ENCODE measurements around the gene NEAT1. TPM values are rescaled to one million over a fixed set of nuclear protein-coding genes. Genes with fewer than 3 reads are reported as not detected.

The NEAT1 gene
- total RNA-seq, 4 donors from 2014 or later: 42.8 to 181 (median 96.0) TPM

DNA sequence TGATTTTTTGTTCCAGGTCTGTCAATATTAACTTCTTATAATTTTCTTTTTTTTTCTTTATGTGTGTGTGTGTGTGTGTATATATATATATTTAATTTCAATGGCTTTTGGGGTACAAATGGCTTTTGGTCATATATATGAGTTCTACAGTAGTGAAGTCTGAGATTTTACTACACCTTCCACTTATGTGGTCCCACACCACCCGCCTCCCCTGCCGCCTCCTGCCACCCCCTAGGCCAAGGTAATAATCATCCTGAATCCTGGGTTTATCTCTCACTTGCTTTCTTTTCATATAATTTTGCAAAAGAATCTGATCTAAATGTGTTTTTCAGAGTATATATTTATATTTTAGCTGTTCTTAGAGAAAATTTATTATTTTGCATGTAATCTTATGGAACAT, 11.1 kb downstream of the NEAT1 start:
- Histone ChIP-seq H3K4me3 (no peak overlapping the region), H3K9me3 (no peaks in the 10 kb centered on the region), H3K4me1 (peaks cover 72 to 99% (median 97%) of the 10 kb centered on the region in 4 donors), H3K27me3 (no peaks in the 10 kb centered on the region), H3K36me3 (peaks cover 36 to 86% (median 50%) of the 10 kb centered on the region in 4 donors), H3K27ac (replicated peaks in 1 of 4) (peak overlapping the region; percentile 6 to 99 (median 50))
- TF ChIP-seq, protein P1, sequence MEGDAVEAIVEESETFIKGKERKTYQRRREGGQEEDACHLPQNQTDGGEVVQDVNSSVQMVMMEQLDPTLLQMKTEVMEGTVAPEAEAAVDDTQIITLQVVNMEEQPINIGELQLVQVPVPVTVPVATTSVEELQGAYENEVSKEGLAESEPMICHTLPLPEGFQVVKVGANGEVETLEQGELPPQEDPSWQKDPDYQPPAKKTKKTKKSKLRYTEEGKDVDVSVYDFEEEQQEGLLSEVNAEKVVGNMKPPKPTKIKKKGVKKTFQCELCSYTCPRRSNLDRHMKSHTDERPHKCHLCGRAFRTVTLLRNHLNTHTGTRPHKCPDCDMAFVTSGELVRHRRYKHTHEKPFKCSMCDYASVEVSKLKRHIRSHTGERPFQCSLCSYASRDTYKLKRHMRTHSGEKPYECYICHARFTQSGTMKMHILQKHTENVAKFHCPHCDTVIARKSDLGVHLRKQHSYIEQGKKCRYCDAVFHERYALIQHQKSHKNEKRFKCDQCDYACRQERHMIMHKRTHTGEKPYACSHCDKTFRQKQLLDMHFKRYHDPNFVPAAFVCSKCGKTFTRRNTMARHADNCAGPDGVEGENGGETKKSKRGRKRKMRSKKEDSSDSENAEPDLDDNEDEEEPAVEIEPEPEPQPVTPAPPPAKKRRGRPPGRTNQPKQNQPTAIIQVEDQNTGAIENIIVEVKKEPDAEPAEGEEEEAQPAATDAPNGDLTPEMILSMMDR (IDR thresholded peaks at IDR 0.05): no peak
- no peak for TF ChIP-seq EP300 (IDR thresholded peaks at IDR 0.05)
- TF ChIP-seq POLR2A (IDR thresholded peaks at IDR 0.05; ENCODE audit: low read depth): no peak
- no peak for TF ChIP-seq POLR2AphosphoS5 (IDR thresholded peaks at IDR 0.05)
- DNase-seq (ENCODE audit: extremely low spot score): no peak
- 90% methylated on average over 2 of the region's 2 CpGs for WGBS
- intact Hi-C loops (cut with DNase I): no loop called here

DNA sequence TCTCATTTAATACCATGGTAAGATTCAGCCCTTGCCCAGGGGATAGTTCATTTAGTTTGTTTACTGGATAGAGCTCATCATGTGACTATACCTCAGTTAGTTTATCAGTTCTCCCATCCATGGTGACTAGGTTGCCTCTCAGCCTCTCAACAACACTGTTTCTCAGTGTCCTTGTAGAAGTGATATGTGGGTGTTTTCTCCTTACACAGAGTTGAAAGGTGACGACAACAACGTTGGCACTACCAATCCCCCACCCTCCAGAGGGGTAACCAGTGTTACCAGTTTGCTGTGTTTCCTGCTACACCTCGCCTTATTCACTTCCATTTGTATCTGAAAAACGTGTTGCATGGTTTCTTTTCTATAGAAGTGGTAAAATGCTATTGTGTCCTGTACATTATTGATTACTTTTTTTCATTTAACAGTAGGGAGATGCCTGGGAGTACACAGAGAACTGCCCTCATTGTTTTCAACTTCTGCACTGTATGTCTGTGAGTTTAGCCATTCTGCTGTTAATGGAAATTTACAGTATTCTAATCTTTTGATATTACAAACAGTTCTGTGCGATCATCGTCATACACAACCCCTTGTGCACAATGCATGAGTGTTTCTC, 11.6 kb downstream of the NEAT1 start:
- intact Hi-C loops (cut with DNase I): no loop called here
- peak overlapping the region; percentile 6 to 99 (median 50) for H3K27ac ChIP-seq (replicated peaks in 1 of 4)
- H3K27me3 ChIP-seq: no peaks in the 10 kb centered on the region
- peaks cover 36 to 91% (median 55%) of the 10 kb centered on the region in 4 donors for H3K36me3 ChIP-seq
- H3K9me3 ChIP-seq: no peaks in the 10 kb centered on the region
- WGBS: 64% methylated on average over 6 of the region's 6 CpGs
- DNase-seq (ENCODE audit: extremely low spot score): peak; percentile 64
- no peak for TF ChIP-seq EP300 (IDR thresholded peaks at IDR 0.05)
- peak; percentile 37 to 82 for TF ChIP-seq POLR2AphosphoS5 (IDR thresholded peaks at IDR 0.05)
- H3K4me1 ChIP-seq: peaks cover 70 to 99% (median 97%) of the 10 kb centered on the region in 4 donors
- no peak overlapping the region for H3K4me3 ChIP-seq

DNA sequence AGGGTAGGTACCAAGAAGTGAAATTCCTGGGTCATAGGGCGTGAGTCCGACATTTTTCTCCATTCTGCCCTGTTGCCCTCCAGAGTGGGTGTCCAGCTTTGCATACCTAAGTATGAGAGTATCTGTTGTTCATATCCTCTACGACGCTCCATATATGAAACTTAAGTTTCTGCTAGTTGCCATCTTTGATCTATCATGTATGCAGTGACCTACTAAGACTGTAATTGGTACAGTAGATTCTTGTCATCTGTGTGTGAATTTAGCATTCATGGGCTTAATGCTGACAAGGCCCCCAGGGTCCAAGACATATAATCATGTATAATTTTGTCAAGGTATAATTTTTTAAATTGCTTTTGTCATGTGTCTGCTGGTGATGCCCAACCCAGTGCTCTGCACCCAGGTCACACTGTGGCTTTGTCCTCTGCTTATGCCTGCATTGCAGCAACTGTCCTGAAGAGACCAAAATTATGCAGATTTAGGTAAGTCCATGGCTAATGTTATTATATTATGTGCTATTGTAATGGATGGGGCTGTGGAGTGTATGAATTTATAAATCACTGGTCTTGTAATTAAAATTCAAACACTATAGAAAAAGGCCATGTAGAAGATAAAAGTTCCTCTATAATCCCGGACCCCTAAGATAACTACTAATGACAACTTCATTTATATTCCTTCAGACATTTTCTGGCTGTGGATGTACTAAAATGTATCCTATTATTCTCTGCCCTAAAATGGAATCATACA, 12.2 kb downstream of the NEAT1 start:
- peak; percentile 24 for DNase-seq (ENCODE audit: extremely low spot score)
- intact Hi-C loops (cut with DNase I): no loop called here
- H3K27ac ChIP-seq (replicated peaks in 1 of 4): peak overlapping the region; percentile 29 to 99 (median 50)
- 72% methylated on average over 5 of the region's 5 CpGs for WGBS
- TF ChIP-seq EP300 (IDR thresholded peaks at IDR 0.05): no peak
- TF ChIP-seq POLR2A (IDR thresholded peaks at IDR 0.05; ENCODE audit: low read depth): no peak
- TF ChIP-seq POLR2AphosphoS5 (IDR thresholded peaks at IDR 0.05): peak; percentile 9 to 73
- TF ChIP-seq, protein P1 (IDR thresholded peaks at IDR 0.05): no peak
- H3K36me3 ChIP-seq: peaks cover 36 to 95% (median 61%) of the 10 kb centered on the region in 4 donors
- peaks cover 73 to 99% (median 97%) of the 10 kb centered on the region in 4 donors for H3K4me1 ChIP-seq
- no peaks in the 10 kb centered on the region for H3K27me3 ChIP-seq
- H3K4me3 ChIP-seq: peak overlapping the region in 1 of 4 donors; percentile 14
- H3K9me3 ChIP-seq: no peaks in the 10 kb centered on the region

DNA sequence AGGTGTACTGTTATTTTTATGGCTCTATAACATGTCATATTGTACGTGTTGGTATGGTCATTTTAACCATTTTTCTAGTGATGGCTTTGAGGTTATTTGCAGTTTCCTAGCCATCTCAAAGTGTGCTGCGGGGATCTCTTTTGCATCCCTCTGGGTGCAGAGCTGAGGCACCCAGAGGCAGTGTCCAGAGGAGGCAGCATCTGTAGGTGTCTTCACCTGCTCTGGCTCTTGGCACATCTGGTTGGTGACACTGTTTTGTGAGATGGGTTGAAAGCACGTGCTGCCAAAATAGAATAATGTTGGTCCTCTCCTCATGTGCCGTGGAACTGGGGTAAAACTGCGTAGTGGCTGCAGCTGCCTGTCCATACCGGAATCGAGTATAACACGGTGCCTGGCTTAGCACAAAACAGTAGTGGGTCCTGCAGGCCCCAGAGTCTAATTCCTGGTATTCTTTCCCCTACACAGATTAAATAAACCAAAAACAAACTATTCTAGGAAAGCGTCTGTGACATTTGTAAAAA, 12.9 kb downstream of the NEAT1 start:
- peak; percentile 23 to 46 for TF ChIP-seq POLR2AphosphoS5 (IDR thresholded peaks at IDR 0.05)
- TF ChIP-seq POLR2A (IDR thresholded peaks at IDR 0.05; ENCODE audit: low read depth): no peak
- TF ChIP-seq, protein P1 (IDR thresholded peaks at IDR 0.05): no peak
- TF ChIP-seq EP300 (IDR thresholded peaks at IDR 0.05): no peak
- Histone ChIP-seq H3K9me3 (no peaks in the 10 kb centered on the region), H3K27ac (replicated peaks in 1 of 4) (peak overlapping the region; percentile 29 to 99 (median 62)), H3K27me3 (no peaks in the 10 kb centered on the region), H3K4me1 (peaks cover 69 to 99% (median 97%) of the 10 kb centered on the region in 4 donors), H3K36me3 (peaks cover 36 to 95% (median 64%) of the 10 kb centered on the region in 4 donors), H3K4me3 (peak overlapping the region in 3 of 4 donors; percentile 3 to 14 (median 4))
- no peak for DNase-seq (ENCODE audit: extremely low spot score)
- intact Hi-C loops (cut with DNase I): no loop called here
- WGBS: 60% methylated on average over 9 of the region's 9 CpGs

DNA sequence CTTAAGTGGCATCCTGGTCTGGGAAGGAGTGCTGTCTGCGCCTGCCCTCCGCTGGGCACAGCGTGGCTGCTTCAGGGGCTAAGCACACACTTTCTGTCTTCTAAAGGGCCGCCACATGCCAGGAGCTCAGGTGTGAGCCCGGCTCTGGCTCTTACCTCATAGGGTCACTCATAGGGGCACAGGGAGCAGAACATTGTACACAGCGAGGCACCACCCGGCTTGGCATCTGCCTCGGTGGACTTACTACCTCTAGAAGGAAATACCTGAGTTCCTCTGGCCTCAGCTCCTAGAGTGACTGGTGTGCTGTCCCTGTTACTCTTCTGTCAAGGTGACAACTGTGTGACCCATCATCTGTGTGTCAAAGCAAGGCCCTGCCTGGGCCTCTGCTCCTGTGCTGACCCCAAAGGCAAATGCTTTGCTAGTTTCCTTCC, 13.4 kb downstream of the NEAT1 start:
- DNase-seq (ENCODE audit: extremely low spot score): peak; percentile 82
- peak overlapping the region in 3 of 4 donors; percentile 3 to 14 (median 4) for H3K4me3 ChIP-seq
- H3K4me1 ChIP-seq: peaks cover 69 to 99% (median 97%) of the 10 kb centered on the region in 4 donors

More for the DNA sequence above, 13.4 kb downstream of the NEAT1 start:
- H3K27me3 ChIP-seq: no peaks in the 10 kb centered on the region
- no peaks in the 10 kb centered on the region for H3K9me3 ChIP-seq
- intact Hi-C loops (cut with DNase I): no loop called here
- peaks cover 36 to 97% (median 64%) of the 10 kb centered on the region in 4 donors for H3K36me3 ChIP-seq
- 86% methylated on average over 6 of the region's 8 CpGs for WGBS
- TF ChIP-seq POLR2AphosphoS5 (IDR thresholded peaks at IDR 0.05): peak in 1 of 2 donors; percentile 16
- TF ChIP-seq, protein P1 (IDR thresholded peaks at IDR 0.05): no peak
- H3K27ac ChIP-seq (replicated peaks in 1 of 4): peak overlapping the region; percentile 29 to 99 (median 62)

Measured in esophagus muscularis mucosa (tissue), 4 donors.